Astrocyte (in vitro differentiated cells and primary cell): ENCODE measurements around the gene IFT80. TPM values are rescaled to one million over a fixed set of nuclear protein-coding genes. Genes with fewer than 3 reads are reported as not detected.

Source experiments
- DNase-seq: peaks from one replicate; pipeline ENCODE4 v3.0.0-alpha.2; 2010; ENCODE audit warnings: low read depth
- FAIRE-seq: peaks from 2 replicates; lab custom pipeline; 2011; peaks lifted over from hg19 to GRCh38; lab: Jason Lieb, UNC
- H2AFZ ChIP-seq: 2 replicates; pipeline ENCODE4 v1.6.0; 2012; ENCODE audit warnings: low read depth, low read length, inconsistent platforms
- H3K27ac ChIP-seq: 2 replicates; pipeline ENCODE4 v1.5.1; 2011; ENCODE audit warnings: low read depth, low read length, inconsistent platforms
- H3K27me3 ChIP-seq: 2 replicates; pipeline ENCODE4 v1.6.0; 2011; ENCODE audit warnings: low read length, inconsistent platforms; ENCODE audit not compliant: insufficient read depth
- H3K36me3 ChIP-seq: 2 replicates; pipeline ENCODE4 v1.5.1; 2011; ENCODE audit warnings: low read length, inconsistent platforms; ENCODE audit not compliant: insufficient read depth
- H3K4me1 ChIP-seq: 2 replicates; pipeline ENCODE4 v1.5.1; 2011; ENCODE audit warnings: low read length, inconsistent platforms; ENCODE audit not compliant: insufficient read depth
- H3K4me2 ChIP-seq: 2 replicates; pipeline ENCODE4 v1.6.0; 2012; ENCODE audit warnings: low read length, inconsistent platforms
- H3K4me3 ChIP-seq: 2 replicates; pipeline ENCODE4 v1.5.1; 2011; ENCODE audit warnings: low read depth, mild to moderate bottlenecking, low read length, inconsistent platforms; ENCODE audit not compliant: insufficient read depth
- H3K79me2 ChIP-seq: 2 replicates; pipeline ENCODE4 v1.6.0; 2012; ENCODE audit warnings: mild to moderate bottlenecking, low read length, inconsistent platforms; ENCODE audit not compliant: insufficient read depth
- H3K9ac ChIP-seq: 2 replicates; pipeline ENCODE4 v1.6.0; 2012; ENCODE audit warnings: mild to moderate bottlenecking, low read length, inconsistent platforms
- H3K9me3 ChIP-seq: 2 replicates; pipeline ENCODE4 v1.5.1; 2012; ENCODE audit warnings: low read depth, mild to moderate bottlenecking, low read length, inconsistent platforms; ENCODE audit not compliant: insufficient read depth
- H4K20me1 ChIP-seq: 2 replicates; pipeline ENCODE4 v1.6.0; 2012; ENCODE audit warnings: low read length, inconsistent platforms; ENCODE audit not compliant: insufficient read depth
- H3K27ac Mint-ChIP-seq: one replicate; pipeline ENCODE4 v1.8.0; 2021; ENCODE audit warnings: mild to moderate bottlenecking, mixed read lengths; ENCODE audit not compliant: unreplicated experiment
- H3K27me3 Mint-ChIP-seq: one replicate; pipeline ENCODE4 v1.8.0; 2021; ENCODE audit warnings: low read depth, mixed read lengths; ENCODE audit not compliant: unreplicated experiment
- H3K36me3 Mint-ChIP-seq: one replicate; pipeline ENCODE4 v1.8.0; 2021; ENCODE audit warnings: low read depth, mixed read lengths; ENCODE audit not compliant: unreplicated experiment
- H3K4me1 Mint-ChIP-seq: one replicate; pipeline ENCODE4 v1.8.0; 2021; ENCODE audit warnings: low read depth, mixed read lengths; ENCODE audit not compliant: unreplicated experiment
- H3K4me3 Mint-ChIP-seq: one replicate; pipeline ENCODE4 v1.8.0; 2021; ENCODE audit warnings: mild to moderate bottlenecking, moderate library complexity, mixed read lengths; ENCODE audit not compliant: unreplicated experiment
- H3K9me3 Mint-ChIP-seq: one replicate; pipeline ENCODE4 v1.8.0; 2021; ENCODE audit warnings: mild to moderate bottlenecking, mixed read lengths; ENCODE audit not compliant: unreplicated experiment
- EZH2 ChIP-seq: IDR thresholded peaks from 2 replicates; pipeline ENCODE4 v1.6.1; 2012; ENCODE audit warnings: mild to moderate bottlenecking, low read length, inconsistent platforms; ENCODE audit not compliant: insufficient read depth
- total RNA-seq: library from RNA; stranded (reverse); gene quantifications from 2 replicates; pipeline ENCODE4 v1.2.1, GENCODE V29; 2021
- TF ChIP-seq, protein P1 (sequence below): IDR thresholded peaks from 2 replicates; pipeline ENCODE4 v1.5.1; 2011; ENCODE audit warnings: low read depth, mild to moderate bottlenecking, inconsistent platforms, low read length, moderate library complexity; ENCODE audit not compliant: insufficient read depth

The IFT80 gene
- total RNA-seq, 1 donor from 2014 or later = 27.3 TPM

GRCh38 chr3:160319322-160319721, 79.7 kb downstream of the IFT80 start:
- Histone ChIP-seq H3K4me2 (no peak overlapping the region), H3K79me2 (no peaks in the 10 kb centered on the region), H3K4me3 (no peak overlapping the region), H3K4me1 (no peaks in the 10 kb centered on the region), H3K27ac (no peak overlapping the region), H2AFZ (no peak overlapping the region), H3K36me3 (no peaks in the 10 kb centered on the region), H3K27me3 (no peaks in the 10 kb centered on the region), H3K9me3 (no peaks in the 10 kb centered on the region), H4K20me1 (no peaks in the 10 kb centered on the region), H3K9ac (no peak overlapping the region)
- H3K4me3 Mint-ChIP-seq = no peak overlapping the region
- DNase-seq (peak; percentile 1), FAIRE-seq (no peak)
- H3K9me3 Mint-ChIP-seq = peaks cover 9% of the 10 kb centered on the region
- TF ChIP-seq, protein P1, sequence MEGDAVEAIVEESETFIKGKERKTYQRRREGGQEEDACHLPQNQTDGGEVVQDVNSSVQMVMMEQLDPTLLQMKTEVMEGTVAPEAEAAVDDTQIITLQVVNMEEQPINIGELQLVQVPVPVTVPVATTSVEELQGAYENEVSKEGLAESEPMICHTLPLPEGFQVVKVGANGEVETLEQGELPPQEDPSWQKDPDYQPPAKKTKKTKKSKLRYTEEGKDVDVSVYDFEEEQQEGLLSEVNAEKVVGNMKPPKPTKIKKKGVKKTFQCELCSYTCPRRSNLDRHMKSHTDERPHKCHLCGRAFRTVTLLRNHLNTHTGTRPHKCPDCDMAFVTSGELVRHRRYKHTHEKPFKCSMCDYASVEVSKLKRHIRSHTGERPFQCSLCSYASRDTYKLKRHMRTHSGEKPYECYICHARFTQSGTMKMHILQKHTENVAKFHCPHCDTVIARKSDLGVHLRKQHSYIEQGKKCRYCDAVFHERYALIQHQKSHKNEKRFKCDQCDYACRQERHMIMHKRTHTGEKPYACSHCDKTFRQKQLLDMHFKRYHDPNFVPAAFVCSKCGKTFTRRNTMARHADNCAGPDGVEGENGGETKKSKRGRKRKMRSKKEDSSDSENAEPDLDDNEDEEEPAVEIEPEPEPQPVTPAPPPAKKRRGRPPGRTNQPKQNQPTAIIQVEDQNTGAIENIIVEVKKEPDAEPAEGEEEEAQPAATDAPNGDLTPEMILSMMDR = no peak
- TF ChIP-seq EZH2 = no peak
- no peak overlapping the region for H3K27ac Mint-ChIP-seq
- H3K36me3 Mint-ChIP-seq = peaks cover 6% of the 10 kb centered on the region
- H3K27me3 Mint-ChIP-seq = no peaks in the 10 kb centered on the region
- no peaks in the 10 kb centered on the region for H3K4me1 Mint-ChIP-seq

DNA sequence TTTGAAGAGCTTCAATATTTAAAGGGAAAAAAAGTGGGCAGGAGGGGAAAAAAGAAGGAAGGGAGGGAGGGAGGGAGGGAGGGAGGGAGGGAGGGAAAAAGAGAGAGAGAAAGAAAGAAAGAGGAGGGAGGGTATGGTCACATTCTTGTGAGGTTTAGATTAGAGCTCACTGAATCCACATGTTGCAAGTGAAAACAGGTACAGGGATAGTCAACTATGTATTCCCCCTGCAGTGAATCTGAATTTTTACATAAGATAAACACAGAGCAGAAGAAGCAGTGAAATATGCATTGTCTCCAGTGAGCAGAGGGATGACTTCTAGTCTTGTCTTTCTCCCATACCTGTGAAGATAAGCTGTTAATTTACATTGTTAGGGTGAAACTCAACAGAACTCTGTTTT, 84.0 kb downstream of the IFT80 start:
- no peak for FAIRE-seq
- H3K4me2 ChIP-seq = no peak overlapping the region
- H3K79me2 ChIP-seq = no peaks in the 10 kb centered on the region
- Mint-ChIP-seq H3K9me3 (peaks cover 5% of the 10 kb centered on the region), H3K27me3 (no peaks in the 10 kb centered on the region), H3K4me1 (no peaks in the 10 kb centered on the region), H3K27ac (no peak overlapping the region), H3K4me3 (no peak overlapping the region), H3K36me3 (peaks cover 5% of the 10 kb centered on the region)
- no peaks in the 10 kb centered on the region for H3K4me1 ChIP-seq
- no peaks in the 10 kb centered on the region for H4K20me1 ChIP-seq
- no peak overlapping the region for H3K4me3 ChIP-seq
- H3K36me3 ChIP-seq = no peaks in the 10 kb centered on the region
- H3K27ac ChIP-seq = no peak overlapping the region
- no peaks in the 10 kb centered on the region for H3K27me3 ChIP-seq
- no peak overlapping the region for H2AFZ ChIP-seq
- no peak overlapping the region for H3K9ac ChIP-seq
- TF ChIP-seq, protein P1 = no peak
- TF ChIP-seq EZH2 = no peak
- no peak for DNase-seq
- H3K9me3 ChIP-seq = no peaks in the 10 kb centered on the region

- no peak overlapping the region for H3K4me2 ChIP-seq
- no peaks in the 10 kb centered on the region for H3K4me1 ChIP-seq
- Mint-ChIP-seq H3K27ac (no peak overlapping the region), H3K4me1 (no peaks in the 10 kb centered on the region), H3K9me3 (peaks cover 5% of the 10 kb centered on the region), H3K4me3 (no peak overlapping the region), H3K27me3 (no peaks in the 10 kb centered on the region), H3K36me3 (peaks cover 6% of the 10 kb centered on the region)
- no peaks in the 10 kb centered on the region for H3K79me2 ChIP-seq
- no peak overlapping the region for H2AFZ ChIP-seq
- H3K27ac ChIP-seq = no peak overlapping the region
- no peak overlapping the region for H3K9ac ChIP-seq
- TF ChIP-seq EZH2 = no peak
- TF ChIP-seq, protein P1 = no peak
- FAIRE-seq (no peak), DNase-seq (no peak)
- H4K20me1 ChIP-seq = no peaks in the 10 kb centered on the region
- H3K27me3 ChIP-seq = no peaks in the 10 kb centered on the region
- H3K4me3 ChIP-seq = no peak overlapping the region
- no peaks in the 10 kb centered on the region for H3K36me3 ChIP-seq
- H3K9me3 ChIP-seq = no peaks in the 10 kb centered on the region
Measured at GRCh38 chr3:160312014-160312624, 86.9 kb downstream of the IFT80 start.
